HL-60/S4 treated with phorbol 12-myristate 13-acetate at 8.2 ng/mL for 4 days and 3 days (cell line): Measurements from ENCODE around the gene FATE1.

ENCODE experiments used
- in situ Hi-C: fragments of 300-500 bp; cut with MboI; formaldehyde crosslinking; loops from 2 replicates; pipeline ENCODE4 v1.15.0; 2022; ENCODE audit warnings: low sequenced_read_pairs

Gene FATE1

GRCh38 chrX:151715752-151716151 lies at the start of gene FATE1:
TSS of gene FATE1 (plus strand) at chrX:151716035. CDS start at chrX:151716120, 85 bp downstream.
- in situ Hi-C loops, result no loop called here

DNA sequence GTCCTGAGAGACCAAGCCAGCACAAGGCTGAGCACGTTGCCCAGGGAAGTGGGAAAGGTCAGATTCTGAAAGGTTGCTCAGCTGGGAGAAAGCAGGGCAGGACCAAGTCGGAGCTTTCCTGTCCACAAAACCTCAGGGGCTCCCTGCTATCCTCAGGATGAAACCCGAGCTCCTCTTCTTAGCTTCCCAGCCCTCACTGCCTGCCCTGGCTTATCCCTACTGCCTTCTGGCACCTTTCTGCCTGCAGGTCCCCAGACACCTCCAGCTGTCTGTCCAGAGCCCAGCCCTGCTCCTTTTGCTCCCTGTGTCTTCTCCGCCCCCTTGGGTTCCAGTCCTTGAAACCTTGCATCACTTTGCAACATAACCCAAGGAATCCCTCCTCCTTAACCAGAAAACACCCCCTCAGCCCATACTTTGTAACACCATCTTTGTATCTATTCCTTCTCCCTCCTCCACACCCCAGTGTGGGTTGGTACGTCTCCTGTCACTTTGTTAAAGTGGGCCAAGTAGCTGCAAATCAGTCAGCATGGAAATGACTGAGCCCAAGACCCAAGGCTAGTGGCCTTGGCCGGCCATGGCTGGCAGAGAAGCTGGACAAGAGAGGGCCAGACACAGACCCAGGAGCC lies 40.6 kb upstream of the FATE1 start:
- in situ Hi-C loops, result loop anchor here (25.0 kb wide), 1 partner anchor 513 kb away; no protein-coding TSS in a partner anchor

DNA sequence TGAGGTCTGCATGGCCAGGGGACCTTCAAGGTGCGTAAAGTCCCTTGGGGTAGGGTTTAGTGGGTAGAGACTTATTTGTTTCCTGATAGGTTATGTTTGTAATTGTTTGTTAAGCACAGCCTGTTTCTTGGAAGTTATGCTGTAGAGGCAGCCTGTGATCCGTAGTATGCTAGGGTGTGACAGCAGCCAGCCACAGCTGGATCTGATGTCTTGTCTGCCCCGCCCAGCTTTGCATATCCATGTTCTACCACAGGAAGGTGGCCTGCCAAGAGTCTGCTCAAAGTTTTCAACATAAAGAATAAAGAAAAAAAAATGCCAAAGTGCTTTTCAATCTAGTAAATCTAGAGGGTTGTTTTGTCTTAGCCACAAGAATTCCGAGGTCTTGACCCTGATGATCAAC lies 39.6 kb upstream of the FATE1 start:
- in situ Hi-C loops, result loop anchor here (25.0 kb wide), 1 partner anchor 514 kb away; no protein-coding TSS in a partner anchor

DNA sequence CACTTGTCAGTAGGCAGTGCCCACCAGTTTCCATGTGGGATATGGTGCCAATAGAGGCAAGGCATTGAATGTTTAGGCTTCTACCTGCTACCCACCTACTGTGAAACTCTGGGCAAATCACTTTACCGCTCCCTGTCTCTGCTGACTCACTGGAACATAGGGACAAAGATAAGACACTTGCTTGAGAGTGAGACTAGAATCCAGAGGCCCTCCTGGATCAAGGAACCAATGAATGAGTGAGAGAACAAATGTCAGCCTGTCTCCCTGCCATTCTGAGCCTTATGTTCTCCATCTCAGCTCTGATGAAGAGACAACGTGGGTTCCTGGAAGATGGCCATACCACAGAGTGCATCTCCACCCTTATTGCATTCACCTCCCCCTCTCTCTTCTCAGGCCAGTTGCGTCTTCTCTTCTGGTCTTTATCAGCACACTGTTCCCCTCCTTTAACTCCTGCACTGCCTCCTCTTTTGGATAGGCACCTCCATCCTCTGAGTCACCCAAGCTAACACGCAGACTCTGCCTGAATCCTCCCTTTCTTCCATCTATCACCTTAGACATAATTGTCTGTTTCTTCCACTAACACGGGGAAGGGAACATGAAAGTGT lies 35.9 kb upstream of the FATE1 start:
- in situ Hi-C loops, result loop anchor here (25.0 kb wide), 1 partner anchor 518 kb away; no protein-coding TSS in a partner anchor

- in situ Hi-C loops, result loop anchor here (25.0 kb wide), 1 partner anchor 519 kb away; no protein-coding TSS in a partner anchor
These were observed 35.0 kb upstream of the FATE1 start for GRCh38 chrX:151680805-151681204.

DNA sequence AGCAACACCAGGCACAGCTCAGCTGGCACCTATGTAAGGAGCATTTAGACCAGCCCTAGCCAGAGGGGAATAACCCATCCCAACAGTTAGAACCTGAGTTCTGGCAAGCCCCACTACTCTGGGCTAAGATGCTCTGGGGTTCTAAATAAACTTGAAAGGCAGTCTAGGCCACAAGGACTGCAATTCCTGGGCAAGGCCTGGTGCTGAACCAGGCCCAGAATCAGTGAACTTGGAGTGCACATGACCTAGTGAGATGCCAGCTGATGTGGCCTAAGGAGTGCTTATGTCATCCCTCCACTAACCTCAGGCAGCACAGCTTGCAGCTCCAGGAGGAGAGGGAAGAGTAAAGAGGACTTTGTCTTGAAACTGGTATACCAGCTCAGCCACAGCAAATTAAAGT lies 28.2 kb upstream of the FATE1 start:
- in situ Hi-C loops, result loop anchor here (25.0 kb wide), 1 partner anchor 525 kb away; no protein-coding TSS in a partner anchor

- in situ Hi-C loops, result loop anchor here (25.0 kb wide), 1 partner anchor 526 kb away; no protein-coding TSS in a partner anchor
These were observed 27.1 kb upstream of the FATE1 start for GRCh38 chrX:151688695-151689094.

DNA sequence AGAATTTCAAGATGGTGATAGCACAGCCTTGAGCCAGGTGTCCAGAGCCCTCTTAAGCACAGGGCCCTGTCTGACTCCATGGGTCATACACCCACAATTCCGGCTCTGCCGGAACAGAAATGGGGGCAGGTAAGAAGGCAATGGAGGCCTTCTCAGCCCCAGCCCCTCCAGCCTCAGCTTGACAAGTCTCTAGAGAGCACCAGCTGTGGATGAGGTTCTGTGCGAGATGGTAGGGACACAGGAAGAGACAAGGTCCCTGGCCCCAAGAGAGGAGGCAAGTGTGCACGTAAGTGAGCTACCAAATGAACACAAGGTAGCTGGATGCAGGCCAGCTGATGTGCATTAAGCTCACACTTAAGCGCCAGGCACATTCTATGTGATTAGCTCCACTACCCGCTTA lies 23.0 kb upstream of the FATE1 start:
- in situ Hi-C loops, result loop anchor here (25.0 kb wide), 1 partner anchor 531 kb away; no protein-coding TSS in a partner anchor

DNA sequence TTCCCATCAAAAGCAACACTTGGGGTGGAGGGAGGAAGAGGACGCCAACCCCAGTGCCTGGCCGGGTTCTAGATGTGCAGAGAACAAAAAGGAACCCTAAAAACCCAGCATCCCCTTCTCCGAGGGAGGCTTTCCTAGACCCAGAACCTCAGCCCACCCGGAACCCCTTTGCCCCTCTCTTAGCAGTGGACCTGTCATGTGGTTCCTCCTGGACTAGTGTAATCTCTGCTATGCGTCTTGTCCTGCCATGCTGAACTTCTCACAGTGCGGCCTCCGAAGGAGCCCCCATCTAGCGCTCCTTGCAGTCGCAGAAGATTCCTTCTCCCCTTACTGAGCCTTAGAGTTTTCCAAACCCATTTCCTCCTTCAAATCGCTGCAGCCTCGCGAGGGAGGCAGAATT lies 21.7 kb upstream of the FATE1 start:
- in situ Hi-C loops, result loop anchor here (25.0 kb wide), 1 partner anchor 532 kb away; no protein-coding TSS in a partner anchor

GRCh38 chrX:151694661-151695582 lies 20.9 kb upstream of the FATE1 start, which contains the start of gene PRRG3:
TSS of gene PRRG3 (plus strand) at chrX:151695458. CDS start at chrX:151698815, 3,357 bp downstream.
- in situ Hi-C loops, result loop anchor here (25.0 kb wide), 1 partner anchor 533 kb away; no protein-coding TSS in a partner anchor

DNA sequence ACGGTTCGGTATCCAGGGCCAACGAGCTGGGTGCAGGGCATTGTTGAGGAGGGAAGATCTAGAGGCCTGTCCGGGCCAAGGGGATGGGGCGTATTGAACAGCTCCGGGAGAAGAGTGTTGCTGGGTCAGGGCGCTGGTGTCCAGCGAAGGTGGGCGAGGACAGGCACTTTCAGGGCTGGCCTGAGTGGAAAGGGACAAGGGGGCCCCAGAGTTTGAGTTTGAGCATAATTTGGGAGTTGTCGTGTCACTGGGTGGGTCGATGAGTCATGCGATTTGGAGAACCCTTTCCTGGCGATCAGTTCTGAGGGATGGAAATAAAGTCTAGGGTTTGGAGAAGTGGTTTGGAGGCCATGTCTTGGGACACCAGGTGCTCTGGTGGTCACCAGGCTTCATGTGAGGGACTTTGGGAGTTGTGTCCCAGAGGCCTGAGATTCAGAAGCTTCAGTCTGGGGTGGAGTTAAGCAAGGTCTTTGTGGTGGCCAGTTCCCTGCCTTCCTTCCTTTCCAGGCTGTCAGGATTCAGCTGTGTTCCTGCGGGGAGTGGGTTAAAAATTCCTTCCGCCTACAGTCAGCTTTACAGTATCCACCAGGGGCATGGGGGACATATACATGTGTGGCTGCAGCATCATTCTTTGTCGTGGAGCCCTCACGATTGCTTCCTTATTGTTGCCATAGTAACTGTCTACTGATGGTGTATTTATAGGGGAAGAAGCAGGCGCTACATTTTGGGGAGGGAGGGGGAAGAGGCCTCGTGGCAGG lies 20.1 kb upstream of the FATE1 start:
- in situ Hi-C loops, result loop anchor here (25.0 kb wide), 1 partner anchor 533 kb away; no protein-coding TSS in a partner anchor

- in situ Hi-C loops, result loop anchor here (25.0 kb wide), 1 partner anchor 535 kb away; no protein-coding TSS in a partner anchor
These were observed 18.8 kb upstream of the FATE1 start for GRCh38 chrX:151697082-151697481.

DNA sequence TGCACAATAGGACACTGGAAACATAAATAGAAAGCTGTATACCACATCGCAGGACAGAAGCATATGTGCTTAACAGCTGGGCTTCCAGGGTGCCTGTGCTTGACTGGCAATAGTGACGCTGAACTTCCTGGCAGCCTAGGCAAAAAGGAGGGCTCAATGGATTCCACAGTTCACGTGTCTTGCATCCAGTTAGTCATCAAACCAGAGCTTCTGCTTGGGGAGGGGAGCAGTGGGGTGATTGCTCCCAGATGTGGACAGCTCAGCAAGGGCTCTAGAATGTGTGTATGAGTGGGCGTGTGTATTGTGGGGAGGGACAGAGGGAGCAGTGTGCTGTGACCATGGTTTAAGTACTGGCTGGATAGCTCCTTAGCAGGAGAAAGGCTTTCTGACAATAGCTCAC lies 18.3 kb upstream of the FATE1 start:
- in situ Hi-C loops, result loop anchor here (25.0 kb wide), 1 partner anchor 535 kb away; no protein-coding TSS in a partner anchor

DNA sequence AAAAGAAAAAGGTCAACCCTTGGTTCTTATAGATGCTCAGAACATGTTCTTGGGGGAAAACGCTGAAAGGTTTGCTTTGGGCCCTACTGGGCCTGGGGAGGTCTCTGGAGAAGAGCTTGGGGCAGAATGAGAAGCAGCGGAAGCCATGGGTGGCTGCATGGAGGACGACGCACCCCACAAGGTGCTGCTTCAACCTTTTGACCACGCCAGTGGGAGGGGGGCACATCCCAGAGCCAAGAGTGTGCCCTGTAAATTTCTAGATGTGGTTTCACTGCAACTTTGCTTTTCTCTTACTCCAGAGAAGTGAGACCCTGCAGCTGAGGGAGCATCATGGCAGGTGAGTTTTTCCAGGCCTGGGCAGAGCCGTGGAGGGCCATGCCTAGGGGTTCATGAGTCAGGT lies 17.4 kb upstream of the FATE1 start:
- in situ Hi-C loops, result loop anchor here (25.0 kb wide), 1 partner anchor 536 kb away; no protein-coding TSS in a partner anchor

- in situ Hi-C loops, result loop anchor here (25.0 kb wide), 1 partner anchor 537 kb away; no protein-coding TSS in a partner anchor
These were observed 16.1 kb upstream of the FATE1 start for GRCh38 chrX:151699746-151700145.

GRCh38 chrX:151700581-151700980 lies 15.3 kb upstream of the FATE1 start:
- in situ Hi-C loops, result no loop called here

GRCh38 chrX:151701071-151701470 lies 14.8 kb upstream of the FATE1 start:
- in situ Hi-C loops, result no loop called here

DNA sequence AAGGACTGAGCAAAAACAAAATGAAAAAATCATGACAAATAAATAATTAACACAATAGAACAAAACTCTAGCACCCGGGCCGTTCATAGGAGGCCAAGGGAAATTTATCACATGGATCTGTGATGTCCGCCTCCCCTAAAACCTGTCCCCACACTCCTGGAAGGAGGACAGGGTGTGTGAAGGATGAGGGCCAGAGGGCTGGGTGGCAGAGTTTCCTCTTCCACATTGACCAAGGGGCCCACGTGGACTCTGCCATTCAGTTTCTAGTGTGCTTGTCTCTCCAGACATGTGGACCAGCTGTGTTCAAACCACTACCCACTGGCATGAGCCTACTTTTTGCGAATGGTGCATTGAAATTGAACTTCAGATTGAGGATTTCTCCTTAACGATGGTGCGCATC lies 14.3 kb upstream of the FATE1 start:
- in situ Hi-C loops, result no loop called here

- in situ Hi-C loops, result no loop called here
These were observed 13.7 kb upstream of the FATE1 start for GRCh38 chrX:151702026-151702714.
